ENCODE data around the gene FKBP4.

- TF ChIP-seq SP1 (IDR thresholded peaks at IDR 0.05) (no peak), FOXA1 (IDR thresholded peaks at IDR 0.05) (no peak), TARDBP (IDR thresholded peaks at IDR 0.05) (no peak), HDGF (IDR thresholded peaks at IDR 0.05; ENCODE audit: borderline replicate concordance) (no peak)
Measured at GRCh38 chr12:2797721-2798418, 3.1 kb downstream of the FKBP4 start.

Measured in HEK293T (cell line).